B cell (primary cell): ENCODE data around the gene TRRAP.

Source experiments
- CTCF ChIP-seq: fragments of 200-600 bp; IDR thresholded peaks from one replicate; pipeline ENCODE4 v1.8.0; 2022; ENCODE audit warnings: antibody characterized with exemption, mild to moderate bottlenecking
- EZH2 ChIP-seq: IDR thresholded peaks from 2 replicates; pipeline ENCODE4 v1.6.1; 2012; ENCODE audit warnings: borderline replicate concordance, low read depth, mild to moderate bottlenecking, moderate library complexity, low read length; ENCODE audit not compliant: insufficient read depth, poor library complexity, severe bottlenecking

GRCh38 chr7:99061001-99061776, 182.9 kb downstream of the TRRAP start:
- no peak for TF ChIP-seq CTCF
- no peak for TF ChIP-seq EZH2
